Activated naive CD8-positive, alpha-beta T cell treated with anti-CD3 and anti-CD28 coated beads for 36 hours (primary cell): Measurements from ENCODE around the gene RAB31. TPM values are rescaled to one million over a fixed set of nuclear protein-coding genes. Genes with fewer than 3 reads are reported as not detected.

Experiments used
- DNase-seq: peaks from one replicate; pipeline ENCODE4 v3.0.0; 2021
- H3K27ac Mint-ChIP-seq: one replicate; pipeline ENCODE4 v1.8.0; 2022; ENCODE audit warnings: mild to moderate bottlenecking, moderate library complexity, mixed read lengths
- H3K27me3 Mint-ChIP-seq: one replicate; pipeline ENCODE4 v1.8.0; 2022; ENCODE audit warnings: mild to moderate bottlenecking, mixed read lengths
- H3K36me3 Mint-ChIP-seq: one replicate; pipeline ENCODE4 v1.8.0; 2021; ENCODE audit warnings: mild to moderate bottlenecking, mixed read lengths
- H3K4me1 Mint-ChIP-seq: one replicate; pipeline ENCODE4 v1.8.0; 2021; ENCODE audit warnings: mixed read lengths
- H3K4me3 Mint-ChIP-seq: one replicate; pipeline ENCODE4 v1.8.0; 2022; ENCODE audit warnings: mild to moderate bottlenecking, moderate library complexity, mixed read lengths
- H3K9me3 Mint-ChIP-seq: one replicate; pipeline ENCODE4 v1.8.0; 2022; ENCODE audit warnings: mixed read lengths
- total RNA-seq, 2 experiments: library from RNA; stranded (reverse); gene quantifications; one replicate each; pipeline ENCODE4 v1.2.3, GENCODE V29; 2021

Gene RAB31
- total RNA-seq, 2 experiments from 2014 or later, result 0.70 to 0.78 TPM

GRCh38 chr18:9826685-9827084 is 118.6 kb downstream of the RAB31 start:
- Mint-ChIP-seq H3K4me3 (no peak overlapping the region), H3K9me3 (no peaks in the 10 kb centered on the region), H3K27ac (no peak overlapping the region), H3K36me3 (no peaks in the 10 kb centered on the region), H3K4me1 (no peaks in the 10 kb centered on the region), H3K27me3 (peaks cover 5% of the 10 kb centered on the region)
- DNase-seq, result no peak

GRCh38 chr18:9827211-9827792 is 119.2 kb downstream of the RAB31 start:
- Mint-ChIP-seq H3K4me3 (no peak overlapping the region), H3K27ac (no peak overlapping the region), H3K9me3 (no peaks in the 10 kb centered on the region), H3K36me3 (no peaks in the 10 kb centered on the region), H3K4me1 (no peaks in the 10 kb centered on the region), H3K27me3 (peaks cover 5% of the 10 kb centered on the region)
- no peak for DNase-seq

- Mint-ChIP-seq H3K27me3 (peaks cover 5% of the 10 kb centered on the region), H3K36me3 (no peaks in the 10 kb centered on the region), H3K9me3 (no peaks in the 10 kb centered on the region), H3K4me1 (no peaks in the 10 kb centered on the region), H3K27ac (no peak overlapping the region), H3K4me3 (no peak overlapping the region)
- DNase-seq, result no peak
These were observed 119.8 kb downstream of the RAB31 start for GRCh38 chr18:9827793-9828505.

GRCh38 chr18:9828506-9829396 is 120.7 kb downstream of the RAB31 start:
- Mint-ChIP-seq H3K27me3 (peaks cover 5% of the 10 kb centered on the region), H3K4me3 (no peak overlapping the region), H3K9me3 (no peaks in the 10 kb centered on the region), H3K36me3 (no peaks in the 10 kb centered on the region), H3K27ac (no peak overlapping the region), H3K4me1 (no peaks in the 10 kb centered on the region)
- DNase-seq, result no peak

- H3K4me3 Mint-ChIP-seq, result no peak overlapping the region
- H3K36me3 Mint-ChIP-seq, result no peaks in the 10 kb centered on the region
- no peaks in the 10 kb centered on the region for H3K9me3 Mint-ChIP-seq
- H3K4me1 Mint-ChIP-seq, result no peaks in the 10 kb centered on the region
- H3K27ac Mint-ChIP-seq, result no peak overlapping the region
- no peak for DNase-seq
- peaks cover 5% of the 10 kb centered on the region for H3K27me3 Mint-ChIP-seq
These were observed 121.3 kb downstream of the RAB31 start for GRCh38 chr18:9829397-9829712.

GRCh38 chr18:9831036-9831722 is 123.1 kb downstream of the RAB31 start:
- no peak overlapping the region for H3K27ac Mint-ChIP-seq
- H3K36me3 Mint-ChIP-seq, result no peaks in the 10 kb centered on the region
- no peaks in the 10 kb centered on the region for H3K4me1 Mint-ChIP-seq
- no peak overlapping the region for H3K4me3 Mint-ChIP-seq
- no peaks in the 10 kb centered on the region for H3K9me3 Mint-ChIP-seq
- no peak for DNase-seq
- H3K27me3 Mint-ChIP-seq, result peaks cover 5% of the 10 kb centered on the region

- Mint-ChIP-seq H3K9me3 (no peaks in the 10 kb centered on the region), H3K27me3 (no peaks in the 10 kb centered on the region), H3K27ac (no peak overlapping the region), H3K4me1 (no peaks in the 10 kb centered on the region), H3K36me3 (no peaks in the 10 kb centered on the region), H3K4me3 (no peak overlapping the region)
- DNase-seq, result no peak
These were observed 123.7 kb downstream of the RAB31 start for GRCh38 chr18:9831723-9832199.

GRCh38 chr18:9832871-9833270 is 124.8 kb downstream of the RAB31 start:
- no peaks in the 10 kb centered on the region for H3K36me3 Mint-ChIP-seq
- no peak overlapping the region for H3K4me3 Mint-ChIP-seq
- H3K9me3 Mint-ChIP-seq, result no peaks in the 10 kb centered on the region
- no peak overlapping the region for H3K27ac Mint-ChIP-seq
- no peaks in the 10 kb centered on the region for H3K27me3 Mint-ChIP-seq
- no peaks in the 10 kb centered on the region for H3K4me1 Mint-ChIP-seq
- no peak for DNase-seq

GRCh38 chr18:9834551-9834950 is 126.5 kb downstream of the RAB31 start:
- Mint-ChIP-seq H3K36me3 (no peaks in the 10 kb centered on the region), H3K27me3 (no peaks in the 10 kb centered on the region), H3K9me3 (no peaks in the 10 kb centered on the region), H3K4me1 (no peaks in the 10 kb centered on the region), H3K27ac (no peak overlapping the region), H3K4me3 (no peak overlapping the region)
- DNase-seq, result no peak

GRCh38 chr18:9835113-9835755 is 127.1 kb downstream of the RAB31 start:
- H3K27me3 Mint-ChIP-seq, result no peaks in the 10 kb centered on the region
- no peaks in the 10 kb centered on the region for H3K4me1 Mint-ChIP-seq
- H3K36me3 Mint-ChIP-seq, result no peaks in the 10 kb centered on the region
- no peak overlapping the region for H3K27ac Mint-ChIP-seq
- DNase-seq, result no peak
- no peak overlapping the region for H3K4me3 Mint-ChIP-seq
- no peaks in the 10 kb centered on the region for H3K9me3 Mint-ChIP-seq

GRCh38 chr18:9835825-9836224 is 127.7 kb downstream of the RAB31 start:
- no peak overlapping the region for H3K27ac Mint-ChIP-seq
- no peak for DNase-seq
- H3K4me3 Mint-ChIP-seq, result no peak overlapping the region
- H3K4me1 Mint-ChIP-seq, result no peaks in the 10 kb centered on the region
- H3K9me3 Mint-ChIP-seq, result no peaks in the 10 kb centered on the region
- H3K27me3 Mint-ChIP-seq, result no peaks in the 10 kb centered on the region
- H3K36me3 Mint-ChIP-seq, result no peaks in the 10 kb centered on the region

GRCh38 chr18:9838144-9838877 is 130.2 kb downstream of the RAB31 start:
- DNase-seq, result no peak
- H3K27ac Mint-ChIP-seq, result no peak overlapping the region
- no peaks in the 10 kb centered on the region for H3K4me1 Mint-ChIP-seq
- no peaks in the 10 kb centered on the region for H3K27me3 Mint-ChIP-seq
- no peak overlapping the region for H3K4me3 Mint-ChIP-seq
- no peaks in the 10 kb centered on the region for H3K9me3 Mint-ChIP-seq
- no peaks in the 10 kb centered on the region for H3K36me3 Mint-ChIP-seq

- H3K4me1 Mint-ChIP-seq, result no peaks in the 10 kb centered on the region
- no peak overlapping the region for H3K27ac Mint-ChIP-seq
- DNase-seq, result no peak
- H3K36me3 Mint-ChIP-seq, result no peaks in the 10 kb centered on the region
- no peak overlapping the region for H3K4me3 Mint-ChIP-seq
- H3K27me3 Mint-ChIP-seq, result no peaks in the 10 kb centered on the region
- H3K9me3 Mint-ChIP-seq, result no peaks in the 10 kb centered on the region
These were observed 131.1 kb downstream of the RAB31 start for GRCh38 chr18:9839211-9839610.

GRCh38 chr18:9839853-9840252 is 131.8 kb downstream of the RAB31 start:
- no peaks in the 10 kb centered on the region for H3K4me1 Mint-ChIP-seq
- no peak for DNase-seq
- no peaks in the 10 kb centered on the region for H3K36me3 Mint-ChIP-seq
- no peak overlapping the region for H3K4me3 Mint-ChIP-seq
- H3K9me3 Mint-ChIP-seq, result no peaks in the 10 kb centered on the region
- H3K27me3 Mint-ChIP-seq, result no peaks in the 10 kb centered on the region
- no peak overlapping the region for H3K27ac Mint-ChIP-seq
